ENCODE data around the gene FBXL17. TPM values are rescaled to one million over a fixed set of nuclear protein-coding genes. Genes with fewer than 3 reads are reported as not detected.

Gene FBXL17
- total and polyA plus RNA-seq, 2 of the 4 experiments (the other 2 are of a cell fraction) = 3.9 to 8.1 TPM

DNA sequence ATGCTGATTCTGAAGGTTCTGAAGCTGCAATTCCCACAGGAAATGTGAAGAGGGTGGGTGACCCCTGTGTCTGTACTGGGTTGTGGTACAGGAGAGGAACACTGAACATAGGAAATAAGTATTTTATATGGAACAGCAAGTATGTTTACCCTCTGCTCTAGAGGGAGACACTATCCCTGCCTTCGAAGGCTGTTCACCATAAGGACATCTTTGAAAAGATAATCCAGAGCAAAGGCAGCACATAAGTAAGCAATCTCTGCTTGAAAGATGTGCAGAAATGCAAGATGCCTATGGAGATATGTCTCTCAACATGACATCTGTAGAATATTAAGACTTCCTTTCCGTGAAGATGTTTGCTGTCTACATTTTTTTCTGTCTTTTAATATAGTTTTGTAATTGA lies 526.7 kb downstream of the FBXL17 start:
- ATAC-seq (ENCODE audit: low read depth) (no peak), DNase-seq (no peak)
- H3K56ac ChIP-seq (ENCODE audit: extremely low read depth, insufficient read depth, low read length) = no peak overlapping the region
- H3K9me3 ChIP-seq (ENCODE audit: control insufficient read depth, insufficient read depth, low read length) = no peaks in the 10 kb centered on the region
- H2AFZ ChIP-seq (replicated peaks; ENCODE audit: low read length, poor library complexity) = no peak overlapping the region
- H2BK20ac ChIP-seq (ENCODE audit: low read depth, low read length) = no peak overlapping the region
- in situ Hi-C loops (cut with MboI; ENCODE audit: low sequenced_read_pairs) (no loop called here), intact Hi-C loops (cut with micrococcal nuclease) (no loop called here), dilution Hi-C loops (cut with HindIII; ENCODE audit: low sequenced_read_pairs, unreplicated experiment) (no loop called here)
- H4K91ac ChIP-seq (ENCODE audit: insufficient read depth, low read depth, low read length) = no peak overlapping the region
- H2BK5ac ChIP-seq (ENCODE audit: low read depth, low read length, poor library complexity, severe bottlenecking) = no peak overlapping the region
- H3K14ac ChIP-seq (replicated peaks; ENCODE audit: low read depth, low read length) = no peak overlapping the region
- CTCF ChIA-PET = no interaction called here
- no peaks in the 10 kb centered on the region for H3K4me1 ChIP-seq (ENCODE audit: control insufficient read depth, insufficient read depth, low read length)
- no peak overlapping the region for H3K4me2 ChIP-seq (ENCODE audit: low read depth, low read length)
- no peak overlapping the region for H3K18ac ChIP-seq (ENCODE audit: low read depth, low read length)
- BruUV-seq (replicated peaks) = no TSS peak
- H4K20me1 ChIP-seq (ENCODE audit: insufficient read depth, low read length) = no peaks in the 10 kb centered on the region
- no peak for TF ChIP-seq SMC3 (IDR thresholded peaks at IDR 0.05; ENCODE audit: low read depth, low read length)
- no peak overlapping the region for H4K5ac ChIP-seq (ENCODE audit: low read depth, low read length)
- no peaks in the 10 kb centered on the region for H3K79me1 ChIP-seq (ENCODE audit: low read depth in 1 of 2, low read length in 2 of 2)
- H3K27ac ChIP-seq (ENCODE audit: insufficient read depth, low read length) = no peak overlapping the region
- no peak overlapping the region for H2BK15ac ChIP-seq (ENCODE audit: low read depth, low read length)
- no peak overlapping the region for H2AK9ac ChIP-seq (replicated peaks; ENCODE audit: low read depth, low read length, poor library complexity)
- H3K4ac ChIP-seq (ENCODE audit: low read depth, low read length) = no peak overlapping the region
- H4K8ac ChIP-seq (ENCODE audit: low read depth in 2 of 2, low read length in 2 of 2) = no peak overlapping the region
- H3K9me1 ChIP-seq (ENCODE audit: insufficient read depth, low read length) = no peaks in the 10 kb centered on the region
- H3K36me3 ChIP-seq (ENCODE audit: control insufficient read depth, insufficient read depth, low read length) = no peaks in the 10 kb centered on the region
- no peak overlapping the region for H2AK5ac ChIP-seq (ENCODE audit: low read depth, low read length)
- no peak overlapping the region for H2BK120ac ChIP-seq (ENCODE audit: low read depth, low read length)
- no peaks in the 10 kb centered on the region for H3K27me3 ChIP-seq (ENCODE audit: control insufficient read depth, insufficient read depth, low read length)
- no CpG with 5 or more reads among the region's 2 CpGs for WGBS, 2 experiments (ENCODE audit: extremely low coverage in 2 of 2, insufficient read length in 1 of 2)
- H3K4me3 ChIP-seq (ENCODE audit: insufficient read depth, low read depth, low read length) = no peak overlapping the region
- POLR2A ChIA-PET (ENCODE audit: unreplicated experiment) = no interaction called here
- no peak overlapping the region for H3K23ac ChIP-seq (ENCODE audit: low read depth, low read length)
- H3K9ac ChIP-seq (ENCODE audit: low read depth, low read length) = no peak overlapping the region

Measured in IMR-90 (cell line).